ENCODE results near the gene IBA57. TPM values are rescaled to one million over a fixed set of nuclear protein-coding genes. Genes with fewer than 3 reads are reported as not detected.

The IBA57 gene
- total RNA-seq, 4 donors from 2014 or later: 4.0 to 15.0 (median 11.7) TPM

- Histone ChIP-seq H3K4me1 (no peaks in the 10 kb centered on the region), H3K27me3 (no peaks in the 10 kb centered on the region), H3K4me3 (replicated peaks in 1 of 3) (no peak overlapping the region), H3K9me3 (no peaks in the 10 kb centered on the region), H3K27ac (no peak overlapping the region), H3K36me3 (no peaks in the 10 kb centered on the region)
- WGBS, 2 donors: 47 to 71% methylated on average over 1 of the region's 1 CpG
- DNase-seq: no peak
- intact Hi-C loops (cut with DNase I): no loop called here
- TF ChIP-seq POLR2A (IDR thresholded peaks at IDR 0.05) (no peak), CTCF (IDR thresholded peaks at IDR 0.05) (no peak)
These were observed 42.6 kb upstream of the IBA57 start for GRCh38 chr1:228122921-228123441.

DNA sequence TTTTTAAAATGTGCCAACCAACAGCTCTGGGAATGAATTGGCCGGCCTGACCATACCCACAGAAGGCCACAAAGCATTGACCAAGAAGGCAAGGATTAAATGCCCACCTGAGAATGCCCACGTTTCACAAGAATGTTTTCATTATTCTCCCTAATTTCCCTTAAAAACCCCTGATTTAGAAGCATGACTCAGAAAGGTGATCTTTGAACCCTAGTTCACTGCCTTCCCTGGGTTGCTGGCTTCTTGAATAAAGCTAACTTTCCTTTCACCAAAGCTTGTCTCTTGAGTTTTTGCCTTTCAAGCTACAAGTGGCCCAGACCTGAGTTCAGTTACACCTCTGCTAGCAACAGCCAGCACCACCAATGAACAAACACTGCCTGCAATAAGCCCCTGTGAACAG, 42.1 kb upstream of the IBA57 start:
- no peak overlapping the region for H3K27ac ChIP-seq
- 63 to 78% methylated on average over 2 of the region's 2 CpGs for WGBS, 2 donors
- intact Hi-C loops (cut with DNase I): no loop called here

DNA sequence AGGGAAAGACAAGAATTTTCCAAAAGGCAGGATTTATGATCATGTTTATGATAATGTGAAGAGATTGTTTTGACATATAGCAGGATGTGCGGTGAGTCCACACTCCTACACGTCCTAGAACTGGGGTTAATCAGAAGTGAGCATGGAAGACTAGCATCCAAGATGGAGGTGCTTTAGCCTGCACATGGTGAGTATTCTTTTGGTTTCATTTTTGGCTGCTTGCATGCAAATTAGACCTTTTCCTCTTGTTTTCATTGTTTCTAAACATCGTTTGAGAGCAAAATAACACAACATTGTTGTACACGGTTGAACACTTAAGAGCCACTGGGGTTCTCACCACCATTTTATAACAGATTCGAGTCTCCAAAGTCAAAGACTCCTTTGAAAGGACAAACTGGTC, 40.4 kb upstream of the IBA57 start:
- Histone ChIP-seq H3K36me3 (no peaks in the 10 kb centered on the region), H3K9me3 (no peaks in the 10 kb centered on the region), H3K4me3 (replicated peaks in 1 of 3) (no peak overlapping the region), H3K27ac (no peak overlapping the region), H3K4me1 (no peaks in the 10 kb centered on the region), H3K27me3 (no peaks in the 10 kb centered on the region)
- 68 to 69% methylated on average over 5 of the region's 5 CpGs for WGBS, 2 donors
- no peak for DNase-seq
- intact Hi-C loops (cut with DNase I): no loop called here
- no peak for TF ChIP-seq CTCF (IDR thresholded peaks at IDR 0.05)
- no peak for TF ChIP-seq POLR2A (IDR thresholded peaks at IDR 0.05)

More for the DNA sequence above, 42.1 kb upstream of the IBA57 start:
- TF ChIP-seq POLR2A (IDR thresholded peaks at IDR 0.05) (no peak), CTCF (IDR thresholded peaks at IDR 0.05) (no peak)
- no peaks in the 10 kb centered on the region for H3K4me1 ChIP-seq
- H3K4me3 ChIP-seq (replicated peaks in 1 of 3): no peak overlapping the region
- no peaks in the 10 kb centered on the region for H3K9me3 ChIP-seq
- DNase-seq: no peak
- no peaks in the 10 kb centered on the region for H3K36me3 ChIP-seq
- H3K27me3 ChIP-seq: no peaks in the 10 kb centered on the region

DNA sequence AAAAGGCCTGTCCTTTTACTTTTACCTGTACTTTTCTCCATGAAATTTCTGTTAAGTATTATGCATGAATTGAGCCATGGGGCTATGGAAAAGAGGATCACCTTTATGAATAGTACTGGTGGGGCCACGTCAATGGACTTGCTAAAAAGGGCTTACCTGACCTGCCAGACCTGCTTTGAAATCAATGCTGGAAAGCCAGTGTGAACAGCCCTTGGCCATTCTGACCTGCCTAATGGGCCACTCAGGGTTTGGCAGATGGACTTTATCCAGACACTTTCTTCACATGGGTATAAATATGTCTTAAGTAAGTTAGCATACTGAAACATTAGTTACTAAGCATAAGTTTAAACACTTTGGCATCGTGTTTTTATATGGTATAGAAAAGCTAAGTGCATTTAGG, 33.8 kb upstream of the IBA57 start:
- DNase-seq: no peak
- TF ChIP-seq CTCF (IDR thresholded peaks at IDR 0.05) (no peak), POLR2A (IDR thresholded peaks at IDR 0.05) (no peak)
- no peaks in the 10 kb centered on the region for H3K27me3 ChIP-seq
- H3K27ac ChIP-seq: peak overlapping the region in 1 of 3 donors; percentile 7
- no peaks in the 10 kb centered on the region for H3K36me3 ChIP-seq
- H3K9me3 ChIP-seq: no peaks in the 10 kb centered on the region
- no peak overlapping the region for H3K4me3 ChIP-seq (replicated peaks in 1 of 3)
- H3K4me1 ChIP-seq: no peaks in the 10 kb centered on the region
- WGBS, 2 donors: 95 to 97% methylated on average over 2 of the region's 2 CpGs
- intact Hi-C loops (cut with DNase I): loop anchor here (10.0 kb wide), 1 partner anchor 83 kb away; no protein-coding TSS in a partner anchor

GRCh38 chr1:228134591-228134990, 31.0 kb upstream of the IBA57 start:
- Histone ChIP-seq H3K27me3 (no peaks in the 10 kb centered on the region), H3K4me1 (no peaks in the 10 kb centered on the region), H3K4me3 (replicated peaks in 1 of 3) (no peak overlapping the region), H3K9me3 (no peaks in the 10 kb centered on the region), H3K36me3 (no peaks in the 10 kb centered on the region), H3K27ac (no peak overlapping the region)
- TF ChIP-seq CTCF (IDR thresholded peaks at IDR 0.05): no peak
- no peak for DNase-seq
- intact Hi-C loops (cut with DNase I): loop anchor here (10.0 kb wide), 1 partner anchor 80 kb away; no protein-coding TSS in a partner anchor
- WGBS, 2 donors: 85 to 87% methylated on average over 12 of the region's 12 CpGs
